AG04450 (cell line): Measurements from ENCODE around the gene PELI1. TPM values are rescaled to one million over a fixed set of nuclear protein-coding genes. Genes with fewer than 3 reads are reported as not detected.

Source experiments
- CTCF ChIA-PET: fragments of 300-600, 350-600 bp; formaldehyde crosslinking; extraction: SDS; loops from one replicate; lab custom pipeline; 2022; ENCODE audit warnings: antibody characterized with exemption, inconsistent platforms; lab: Charles Lee
- POLR2A ChIA-PET: fragments of 350-600 bp; formaldehyde crosslinking; extraction: SDS; loops from one replicate; lab custom pipeline; 2021; ENCODE audit warnings: antibody characterized with exemption, inconsistent platforms; lab: Yijun Ruan, JAX
- DNase-seq: peaks from one replicate; pipeline ENCODE4 v3.0.0-alpha.2; 2011; ENCODE audit warnings: low read depth, low spot score
- H3K27ac ChIP-seq: one replicate; pipeline ENCODE4 v1.5.1; 2012; ENCODE audit warnings: low read depth, low read length, control low read depth
- H3K27me3 ChIP-seq: one replicate; pipeline ENCODE4 v1.6.0; 2012; ENCODE audit warnings: low read length; ENCODE audit not compliant: control insufficient read depth, insufficient read depth
- H3K4me3 ChIP-seq: 2 replicates; pipeline ENCODE4 v1.5.1; 2011; ENCODE audit warnings: mild to moderate bottlenecking, low read depth, low read length, control low read depth
- H3K9me3 ChIP-seq: 2 replicates; pipeline ENCODE4 v1.5.1; 2012; ENCODE audit warnings: low read length; ENCODE audit not compliant: control insufficient read depth, insufficient read depth
- CTCF ChIP-seq: IDR thresholded peaks from 2 replicates; pipeline ENCODE4 v1.5.1; 2011; ENCODE audit warnings: low read depth, low read length, control low read depth, inconsistent platforms
- polyA plus RNA-seq: library from polyadenylated mRNA; depleted of rRNA; stranded (reverse); fragments of >200 nt; gene quantifications from 2 replicates; pipeline ENCODE4 v1.2.3, GENCODE V29; 2011

Gene PELI1
- polyA plus RNA-seq, 1 experiment: 4.9 TPM

- CTCF ChIA-PET: no interaction called here
- Histone ChIP-seq H3K9me3 (no peaks in the 10 kb centered on the region), H3K4me3 (no peak overlapping the region), H3K27ac (no peak overlapping the region), H3K27me3 (no peaks in the 10 kb centered on the region)
- no peak for TF ChIP-seq CTCF
- POLR2A ChIA-PET: interaction anchor here (0.6 kb wide), 1 partner anchor 35 kb away, joined by 4 read pairs; no protein-coding TSS in a partner anchor
- no peak for DNase-seq
These were observed 4.3 kb downstream of the PELI1 start for GRCh38 chr2:64139956-64140355.

GRCh38 chr2:64137996-64138395 is 6.2 kb downstream of the PELI1 start:
- ChIA-PET POLR2A (no interaction called here), CTCF (no interaction called here)
- no peaks in the 10 kb centered on the region for H3K9me3 ChIP-seq
- no peak for TF ChIP-seq CTCF
- no peak overlapping the region for H3K4me3 ChIP-seq
- no peaks in the 10 kb centered on the region for H3K27me3 ChIP-seq
- no peak overlapping the region for H3K27ac ChIP-seq
- no peak for DNase-seq

- no peak for DNase-seq
- no peak for TF ChIP-seq CTCF
- ChIA-PET CTCF (no interaction called here), POLR2A (no interaction called here)
- Histone ChIP-seq H3K4me3 (no peak overlapping the region), H3K9me3 (no peaks in the 10 kb centered on the region), H3K27ac (no peak overlapping the region), H3K27me3 (no peaks in the 10 kb centered on the region)
These were observed 6.7 kb downstream of the PELI1 start for GRCh38 chr2:64137567-64137966.

GRCh38 chr2:64135421-64135820 is 8.8 kb downstream of the PELI1 start:
- ChIA-PET POLR2A (interaction anchor here (0.6 kb wide), 1 partner anchor 66 kb away, joined by 3 read pairs; no protein-coding TSS in a partner anchor), CTCF (no interaction called here)
- TF ChIP-seq CTCF: no peak
- Histone ChIP-seq H3K27me3 (no peaks in the 10 kb centered on the region), H3K27ac (no peak overlapping the region), H3K4me3 (no peak overlapping the region), H3K9me3 (no peaks in the 10 kb centered on the region)
- no peak for DNase-seq

GRCh38 chr2:64134813-64135212 is 9.4 kb downstream of the PELI1 start:
- CTCF ChIA-PET: no interaction called here
- no peak for TF ChIP-seq CTCF
- Histone ChIP-seq H3K4me3 (no peak overlapping the region), H3K9me3 (no peaks in the 10 kb centered on the region), H3K27me3 (no peaks in the 10 kb centered on the region), H3K27ac (no peak overlapping the region)
- no peak for DNase-seq
- POLR2A ChIA-PET: no interaction called here
